Lung (tissue), 12 donors: ENCODE results near the gene KDM6A. TPM values are rescaled to one million over a fixed set of nuclear protein-coding genes. Genes with fewer than 3 reads are reported as not detected.
"Not testable (repeated sequence)": the region's sequence is repeated elsewhere in the genome, so short reads cannot be mapped to it uniquely, and the experiment has no call there.

ENCODE experiments used
- ATAC-seq: fragments of 200-7000 bp; cut with Tn5 transposase; one replicate; pipeline ENCODE4 v1.9.1; 2020; ENCODE audit warnings: moderate number of reproducible peaks; ENCODE audit not compliant: insufficient read depth, low FRiP score
- DNase-seq, 3 donors: peaks; one replicate each; pipeline ENCODE4 v3.0.0-alpha.2; 2013 to 2017
- H3K27ac ChIP-seq, 2 donors: one replicate each; pipeline ENCODE4 v1.5.1; 2013; ENCODE audit warnings: mild to moderate bottlenecking in 2 of 2, moderate library complexity in 2 of 2, control low read depth in 1 of 2, inconsistent platforms in 1 of 2, low read depth in 1 of 2, low read length in 1 of 2
- H3K27me3 ChIP-seq, 3 donors: one replicate each; pipeline ENCODE4 v1.5.1; 2013; ENCODE audit warnings: low read length in 2 of 3; ENCODE audit not compliant: control insufficient read depth in 3 of 3, insufficient read depth in 3 of 3
- H3K36me3 ChIP-seq, 4 donors: one replicate each; pipeline ENCODE4 v1.5.1; 2013; ENCODE audit warnings: low read length in 4 of 4, mild to moderate bottlenecking in 1 of 4, moderate library complexity in 1 of 4; ENCODE audit not compliant: control insufficient read depth in 4 of 4, insufficient read depth in 4 of 4
- H3K4me1 ChIP-seq, 5 donors: one replicate each; pipeline ENCODE4 v1.5.1; 2013; ENCODE audit warnings: low read length in 5 of 5, mild to moderate bottlenecking in 2 of 5, moderate library complexity in 1 of 5; ENCODE audit not compliant: control insufficient read depth in 5 of 5, insufficient read depth in 5 of 5
- H3K4me3 ChIP-seq: one replicate; pipeline ENCODE4 v1.5.1; 2013; ENCODE audit warnings: mild to moderate bottlenecking, control low read depth, moderate library complexity
- H3K9ac ChIP-seq, 2 donors: one replicate each; pipeline ENCODE4 v1.5.1; 2013; ENCODE audit warnings: low read length in 2 of 2, control low read depth in 1 of 2; ENCODE audit not compliant: insufficient read depth in 1 of 2
- H3K9me3 ChIP-seq, 4 donors: one replicate each; pipeline ENCODE4 v1.5.1; 2013; ENCODE audit warnings: low read length in 3 of 4, mild to moderate bottlenecking in 1 of 4, moderate library complexity in 1 of 4; ENCODE audit not compliant: control insufficient read depth in 4 of 4, insufficient read depth in 3 of 4
- CTCF ChIP-seq: IDR thresholded peaks from 2 replicates; pipeline ENCODE4 v1.5.1; 2012; ENCODE audit warnings: mild to moderate bottlenecking; ENCODE audit errors: control extremely low read depth, extremely low read depth
- WGBS, 2 donors: extraction: QIAGEN DNeasy Blood & Tissue Kit; methylation state at CpG; one replicate each; pipeline ENCODE4 v1.1.7; 2013; 5-methylcytosine and 5-hydroxymethylcytosine counted together
- polyA plus RNA-seq, 2 donors: library from polyadenylated mRNA; stranded (reverse); fragments of 200-250 nt; gene quantifications; one replicate each; pipeline ENCODE4 v1.2.1, GENCODE V29; 2013
- total RNA-seq, 2 donors: library from RNA; depleted of rRNA in 1 of 2; stranded (reverse); fragments of >200 nt in 1 of 2; gene quantifications; one replicate each; pipeline ENCODE4 v1.2.1, GENCODE V29; 2014 to 2021
- donor health status: control.
- donor health status: control.
- donor health status: Bipolar disorder and iron deficiency.
- donor health status: healthy.
- donor health status: DM: yes; HTN: yes; CAD: no.

Gene KDM6A
- total and polyA plus RNA-seq, 4 donors: 7.6 to 141 (median 23.5) TPM

- H3K36me3 ChIP-seq: no peaks in the 10 kb centered on the region
- H3K4me3 ChIP-seq: no peak overlapping the region
- WGBS, 2 donors: 91 to 95% methylated on average over 4 of the region's 4 CpGs
- peaks cover 0 to 3% (median 0%) of the 10 kb centered on the region in 4 donors for H3K9me3 ChIP-seq
- H3K4me1 ChIP-seq: peaks cover 0 to 8% (median 6%) of the 10 kb centered on the region in 5 donors
- H3K27ac ChIP-seq: no peak overlapping the region
- DNase-seq (no peak), ATAC-seq (no peak)
- no peak for TF ChIP-seq CTCF
- no peak overlapping the region for H3K9ac ChIP-seq
- no peaks in the 10 kb centered on the region for H3K27me3 ChIP-seq
These were observed 62.2 kb downstream of the KDM6A start for GRCh38 chrX:44935172-44935571.

- no peak overlapping the region for H3K27ac ChIP-seq
- no peak for ATAC-seq
- 77 to 94% methylated on average over 5 of the region's 5 CpGs for WGBS, 2 donors
- no peaks in the 10 kb centered on the region for H3K27me3 ChIP-seq
- no peak for DNase-seq
- no peak overlapping the region for H3K4me3 ChIP-seq
- H3K9me3 ChIP-seq: peaks cover 0 to 3% (median 0%) of the 10 kb centered on the region in 4 donors
- TF ChIP-seq CTCF: no peak
- no peak overlapping the region for H3K9ac ChIP-seq
- H3K4me1 ChIP-seq: peaks cover 0 to 8% (median 6%) of the 10 kb centered on the region in 5 donors
- H3K36me3 ChIP-seq: no peaks in the 10 kb centered on the region
These were observed 62.7 kb downstream of the KDM6A start for GRCh38 chrX:44935640-44936039.

- H3K27ac ChIP-seq: no peak overlapping the region
- peaks cover 0 to 8% (median 6%) of the 10 kb centered on the region in 5 donors for H3K4me1 ChIP-seq
- no peaks in the 10 kb centered on the region for H3K9me3 ChIP-seq
- ATAC-seq (no peak), DNase-seq (no peak)
- no peaks in the 10 kb centered on the region for H3K36me3 ChIP-seq
- WGBS, 2 donors: 69 to 79% methylated on average over 2 of the region's 2 CpGs
- no peaks in the 10 kb centered on the region for H3K27me3 ChIP-seq
- TF ChIP-seq CTCF: no peak
- no peak overlapping the region for H3K9ac ChIP-seq
- no peak overlapping the region for H3K4me3 ChIP-seq
These were observed 64.6 kb downstream of the KDM6A start for GRCh38 chrX:44937606-44938005.

- no peaks in the 10 kb centered on the region for H3K36me3 ChIP-seq
- ATAC-seq: no peak
- no peaks in the 10 kb centered on the region for H3K27me3 ChIP-seq
- no peak overlapping the region for H3K27ac ChIP-seq
- no peak overlapping the region for H3K9ac ChIP-seq
- no peak for TF ChIP-seq CTCF
- peak in 1 of 3 donors; percentile 37 for DNase-seq
- H3K4me1 ChIP-seq: peaks cover 0 to 8% (median 6%) of the 10 kb centered on the region in 5 donors
- 66 to 70% methylated on average over 4 of the region's 4 CpGs for WGBS, 2 donors
- no peak overlapping the region for H3K4me3 ChIP-seq
- H3K9me3 ChIP-seq: no peaks in the 10 kb centered on the region
These were observed 65.1 kb downstream of the KDM6A start for GRCh38 chrX:44938111-44938510.

- not testable (repeated sequence) for H3K36me3 ChIP-seq, H3K4me1 ChIP-seq, DNase-seq, ATAC-seq, H3K9me3 ChIP-seq, H3K27ac ChIP-seq, H3K27me3 ChIP-seq, H3K9ac ChIP-seq, H3K4me3 ChIP-seq
- WGBS, 2 donors: 96 to 98% methylated on average over 12 of the region's 12 CpGs
These were observed 67.6 kb downstream of the KDM6A start for GRCh38 chrX:44940541-44940940.
